GM13976 (cell line): ENCODE data around the gene IGSF8.
A peak's percentile ranks its signal among the peaks of the same experiment; 100 is the strongest.

Experiments
- DNase-seq: peaks from one replicate; pipeline ENCODE4 v3.0.0; 2012; ENCODE audit warnings: low spot score
- in situ Hi-C: fragments of 300-500 bp; cut with MboI; formaldehyde crosslinking; loops from one replicate; pipeline ENCODE4 v1.12.0; 2022; ENCODE audit warnings: low sequenced_read_pairs, mixed read lengths, inconsistent platforms; ENCODE audit not compliant: unreplicated experiment
- TF ChIP-seq, protein P1 (sequence below): IDR thresholded peaks from 2 replicates; pipeline ENCODE4 v1.5.1; 2012; ENCODE audit warnings: borderline replicate concordance, mild to moderate bottlenecking; ENCODE audit not compliant: insufficient read depth; ENCODE audit errors: extremely low read depth, missing control alignments, control extremely low read depth

IGSF8 gene

DNA sequence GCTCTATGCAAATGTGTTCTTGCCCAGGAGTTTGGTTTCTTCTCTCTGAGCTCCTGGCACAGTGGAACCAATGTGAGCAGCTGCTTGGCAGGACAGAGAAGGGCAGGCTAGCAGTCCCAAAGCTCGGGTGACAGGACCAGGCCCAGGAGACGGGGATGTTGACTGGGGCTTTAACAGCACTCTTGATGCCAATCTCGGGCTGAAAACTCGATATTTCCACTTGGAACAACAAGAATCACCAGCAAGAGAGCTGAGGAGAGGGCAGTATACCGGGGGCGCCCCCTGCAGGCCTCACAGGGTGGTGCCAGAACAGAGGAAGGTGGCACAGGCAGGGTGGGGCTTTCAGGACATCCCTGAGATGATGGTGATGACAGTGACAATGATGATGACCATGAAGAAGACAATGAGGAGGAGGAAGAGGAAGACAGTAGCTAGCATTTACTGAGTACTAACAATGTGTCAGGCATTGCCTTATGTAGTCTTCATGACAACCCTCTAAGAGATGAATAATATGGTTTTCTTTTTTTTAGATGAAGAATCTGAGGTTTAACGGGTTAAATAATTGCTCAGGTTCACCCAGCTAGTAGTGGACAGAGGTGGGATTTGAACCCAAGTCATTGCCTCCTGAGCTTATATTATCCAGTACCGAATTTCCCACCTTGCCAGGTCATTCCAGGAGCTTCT, 19.8 kb downstream of the IGSF8 start:
- in situ Hi-C loops: no loop called here
- DNase-seq: peak; percentile 77
- TF ChIP-seq, protein P1, sequence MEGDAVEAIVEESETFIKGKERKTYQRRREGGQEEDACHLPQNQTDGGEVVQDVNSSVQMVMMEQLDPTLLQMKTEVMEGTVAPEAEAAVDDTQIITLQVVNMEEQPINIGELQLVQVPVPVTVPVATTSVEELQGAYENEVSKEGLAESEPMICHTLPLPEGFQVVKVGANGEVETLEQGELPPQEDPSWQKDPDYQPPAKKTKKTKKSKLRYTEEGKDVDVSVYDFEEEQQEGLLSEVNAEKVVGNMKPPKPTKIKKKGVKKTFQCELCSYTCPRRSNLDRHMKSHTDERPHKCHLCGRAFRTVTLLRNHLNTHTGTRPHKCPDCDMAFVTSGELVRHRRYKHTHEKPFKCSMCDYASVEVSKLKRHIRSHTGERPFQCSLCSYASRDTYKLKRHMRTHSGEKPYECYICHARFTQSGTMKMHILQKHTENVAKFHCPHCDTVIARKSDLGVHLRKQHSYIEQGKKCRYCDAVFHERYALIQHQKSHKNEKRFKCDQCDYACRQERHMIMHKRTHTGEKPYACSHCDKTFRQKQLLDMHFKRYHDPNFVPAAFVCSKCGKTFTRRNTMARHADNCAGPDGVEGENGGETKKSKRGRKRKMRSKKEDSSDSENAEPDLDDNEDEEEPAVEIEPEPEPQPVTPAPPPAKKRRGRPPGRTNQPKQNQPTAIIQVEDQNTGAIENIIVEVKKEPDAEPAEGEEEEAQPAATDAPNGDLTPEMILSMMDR: peak; percentile 80

DNA sequence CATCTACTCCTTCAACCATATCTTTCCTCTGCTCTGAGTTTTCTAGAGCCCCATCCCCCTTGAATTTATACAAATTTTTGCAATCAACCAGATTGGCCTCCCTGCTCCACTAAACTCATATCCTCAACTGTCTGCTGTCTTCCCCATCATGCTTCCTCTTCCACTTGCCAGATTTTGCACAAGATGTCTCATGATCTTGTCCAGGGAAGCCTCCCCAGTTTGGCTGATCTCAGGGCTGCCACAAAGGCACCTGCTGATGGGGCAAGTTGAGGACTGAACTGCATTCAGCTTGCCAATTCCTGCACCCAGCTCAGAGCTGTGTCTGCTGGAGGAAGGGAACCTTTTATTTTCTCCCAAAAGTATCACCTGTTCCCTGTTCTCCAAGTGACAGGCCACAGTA, 20.9 kb downstream of the IGSF8 start:
- no peak for DNase-seq
- in situ Hi-C loops: no loop called here
- TF ChIP-seq, protein P1: no peak

GRCh38 chr1:160076295-160076694, 22.1 kb downstream of the IGSF8 start:
- DNase-seq: no peak
- TF ChIP-seq, protein P1: no peak
- in situ Hi-C loops: no loop called here

DNA sequence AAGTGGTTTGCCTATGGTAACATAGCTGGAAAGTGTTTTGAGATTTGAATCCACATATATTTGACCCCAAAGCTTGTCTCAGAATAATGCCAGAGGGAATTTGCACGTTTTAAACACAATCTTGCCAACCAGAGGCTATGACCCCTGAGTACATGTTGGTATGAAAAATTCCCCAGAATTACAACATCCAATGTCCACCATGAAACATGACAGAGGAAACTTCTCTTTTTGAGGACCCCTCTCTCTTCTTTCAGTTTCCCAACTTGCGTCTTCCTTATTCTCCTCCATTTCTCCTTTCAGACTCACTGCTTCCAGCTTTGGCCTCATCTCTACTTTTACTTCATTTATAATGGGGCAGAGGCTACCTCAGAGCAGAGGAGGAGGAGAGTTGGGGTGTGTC, 22.6 kb downstream of the IGSF8 start:
- TF ChIP-seq, protein P1: no peak
- DNase-seq: no peak
- in situ Hi-C loops: no loop called here

DNA sequence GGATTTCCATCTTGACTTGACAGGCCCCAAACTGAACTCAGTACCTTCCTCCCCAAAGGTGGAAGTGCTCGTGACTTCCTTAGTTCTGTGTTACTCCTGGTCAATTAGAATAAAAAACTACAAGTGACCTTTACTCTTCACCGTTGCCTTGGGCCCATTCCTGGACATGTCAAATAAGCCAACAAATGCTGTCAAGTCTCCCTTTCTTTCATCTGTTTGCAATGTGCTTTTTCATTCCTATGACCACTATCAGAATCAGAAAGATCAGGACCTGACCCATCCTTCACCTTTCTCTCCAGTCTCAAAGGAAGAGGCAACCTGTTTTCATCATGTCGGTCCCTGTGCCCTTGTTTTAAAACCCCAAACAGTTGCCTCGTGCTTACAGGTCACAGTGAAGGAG, 23.6 kb downstream of the IGSF8 start:
- TF ChIP-seq, protein P1: no peak
- no peak for DNase-seq
- in situ Hi-C loops: no loop called here

DNA sequence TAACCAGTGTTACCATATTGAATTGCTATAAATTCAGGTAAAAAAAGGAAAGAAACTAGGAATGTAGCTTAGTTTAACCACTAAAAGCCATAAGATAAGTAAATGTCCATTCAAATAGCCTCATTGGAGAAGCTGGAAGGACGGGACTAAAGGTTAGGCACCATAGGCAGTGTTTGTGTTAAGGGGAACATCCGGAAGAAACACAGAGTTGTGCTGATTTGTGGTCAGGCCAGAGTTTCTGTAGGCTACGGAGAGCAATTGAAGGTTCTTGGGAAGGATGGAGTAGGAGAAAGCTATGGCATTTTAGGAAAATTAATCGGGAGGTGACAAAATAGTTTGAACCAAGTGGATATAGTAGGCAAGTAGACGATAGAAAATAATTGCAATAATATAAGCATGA, 27.1 kb downstream of the IGSF8 start:
- in situ Hi-C loops: no loop called here
- DNase-seq: no peak
- TF ChIP-seq, protein P1: no peak
